ENCODE measurements around the gene PLCXD3.
"Not testable (repeated sequence)": the region's sequence is repeated elsewhere in the genome, so short reads cannot be mapped to it uniquely, and the experiment has no call there.

The PLCXD3 gene

GRCh38 chr5:41339339-41339738, 171.1 kb downstream of the PLCXD3 start:
- DNase-seq: no peak

DNA sequence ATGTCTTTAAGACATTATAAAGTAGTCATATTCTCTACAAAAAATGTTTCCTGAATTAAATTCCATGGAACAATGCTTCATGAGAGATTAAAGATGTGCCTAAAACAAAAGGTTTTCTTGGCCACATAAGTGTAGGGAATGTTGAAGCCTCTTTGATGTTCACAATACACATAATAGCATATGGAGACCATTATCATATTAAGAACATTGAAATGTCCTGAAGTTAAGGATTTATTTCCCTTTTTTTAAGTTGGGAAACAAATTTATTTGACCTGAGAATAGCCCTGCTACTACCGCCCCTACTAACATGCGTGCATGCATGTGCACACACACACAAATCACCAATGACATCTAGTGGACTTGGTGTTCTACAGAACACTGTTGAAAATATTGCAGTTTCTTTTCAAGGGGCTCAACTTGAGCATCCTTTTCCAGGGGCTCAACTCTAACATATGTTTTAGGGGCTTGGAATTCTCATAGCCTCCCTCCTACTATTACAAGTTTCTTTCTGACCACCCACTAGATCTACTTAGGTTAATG, 172.2 kb downstream of the PLCXD3 start:
- no peak for DNase-seq

- no peak for DNase-seq
These were observed 172.7 kb downstream of the PLCXD3 start for GRCh38 chr5:41337724-41338123.

DNA sequence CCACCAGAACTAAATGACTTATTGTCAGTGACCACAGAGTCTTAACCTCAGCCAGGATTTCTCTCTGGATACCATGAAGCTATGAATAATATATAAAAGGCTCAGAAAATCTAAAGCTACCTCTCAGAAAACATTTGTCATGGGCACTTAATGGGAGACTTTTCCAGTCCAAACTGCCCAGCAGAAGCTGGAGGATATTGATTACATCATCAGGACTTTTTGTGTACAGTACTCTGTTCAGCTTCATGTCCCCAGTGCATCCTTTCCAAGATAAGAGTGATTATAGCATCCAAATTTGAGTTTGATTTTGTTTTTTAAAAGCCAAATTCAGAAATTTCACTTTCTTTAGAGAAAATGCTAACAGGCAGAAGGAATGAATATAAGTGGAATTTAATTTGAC, 173.2 kb downstream of the PLCXD3 start:
- no peak for DNase-seq

GRCh38 chr5:41336471-41336870, 173.9 kb downstream of the PLCXD3 start:
- no peak for DNase-seq

- DNase-seq: no peak
These were observed 174.7 kb downstream of the PLCXD3 start for GRCh38 chr5:41335596-41336181.

- peak; percentile 16 for DNase-seq
These were observed 175.6 kb downstream of the PLCXD3 start for GRCh38 chr5:41334758-41335157.

- no peak for DNase-seq
These were observed 176.2 kb downstream of the PLCXD3 start for GRCh38 chr5:41334221-41334620.

DNA sequence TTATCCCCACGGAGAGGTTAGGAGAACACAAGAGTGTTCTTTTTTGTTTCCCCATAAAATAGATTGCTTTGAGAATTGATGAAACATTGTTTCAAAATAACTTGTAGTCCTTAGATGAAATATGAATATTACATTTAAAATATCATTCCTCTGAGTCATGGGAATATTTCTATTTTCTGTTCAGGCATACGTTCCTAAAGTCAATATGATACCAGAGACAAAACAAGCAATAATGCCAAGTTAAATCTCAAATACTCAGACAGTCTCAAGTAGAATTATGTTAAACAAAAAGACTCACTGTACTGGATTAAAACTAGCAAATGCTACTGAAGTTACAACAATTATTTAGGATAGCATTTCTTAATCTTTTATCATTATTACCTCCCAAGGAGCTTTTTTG, 185.3 kb downstream of the PLCXD3 start:
- no peak for DNase-seq

GRCh38 chr5:41322826-41323225, 187.6 kb downstream of the PLCXD3 start:
- not testable (repeated sequence) for DNase-seq

DNA sequence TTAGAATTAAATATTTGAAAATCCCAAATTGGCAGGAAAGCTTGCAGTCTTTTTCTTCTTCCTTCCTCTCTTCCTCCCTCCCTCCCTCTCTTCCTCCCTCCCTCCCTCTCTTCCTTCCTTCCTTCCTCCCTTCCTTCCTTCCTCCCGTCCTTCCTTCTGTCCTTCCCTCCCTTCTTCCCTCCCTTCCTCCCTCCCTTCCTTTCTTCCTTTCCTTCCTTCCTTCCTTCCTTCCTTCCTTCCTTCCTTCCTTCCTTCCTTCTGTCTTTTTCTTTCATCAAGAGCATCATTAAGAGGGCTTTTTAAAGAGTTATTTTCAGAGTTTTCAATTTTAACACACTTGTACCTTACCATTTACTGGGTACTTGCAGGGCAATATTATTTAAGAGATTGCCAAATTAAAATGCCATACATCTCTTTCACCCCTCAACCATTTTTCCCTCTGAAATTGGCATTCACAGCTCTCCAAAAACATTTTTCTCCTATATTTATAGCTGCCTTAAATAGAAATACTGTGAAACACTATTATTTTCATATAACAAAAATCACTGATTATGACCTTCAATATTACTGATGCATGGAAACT, 197.8 kb downstream of the PLCXD3 start:
- DNase-seq: no peak

GRCh38 chr5:41312066-41312465, 198.3 kb downstream of the PLCXD3 start:
- DNase-seq: no peak

DNA sequence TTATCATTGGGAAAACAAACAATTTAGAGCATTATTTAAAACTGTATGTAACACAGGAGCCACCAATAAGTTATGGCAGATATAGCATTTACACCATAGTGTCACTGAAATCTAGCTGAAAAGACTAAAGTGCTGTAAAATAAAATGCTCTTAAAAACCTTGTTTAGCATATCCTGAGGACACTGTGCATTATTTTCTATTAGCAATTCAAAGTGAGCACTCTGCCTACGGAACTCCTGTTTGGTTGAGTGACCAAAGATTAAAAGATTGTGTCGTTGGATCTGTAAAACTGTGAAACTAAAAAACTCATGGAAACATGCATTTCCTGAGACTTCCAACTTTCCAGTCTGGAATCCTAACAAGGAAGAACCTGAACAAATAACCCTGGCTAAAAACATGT, 201.1 kb downstream of the PLCXD3 start:
- DNase-seq: no peak

DNA sequence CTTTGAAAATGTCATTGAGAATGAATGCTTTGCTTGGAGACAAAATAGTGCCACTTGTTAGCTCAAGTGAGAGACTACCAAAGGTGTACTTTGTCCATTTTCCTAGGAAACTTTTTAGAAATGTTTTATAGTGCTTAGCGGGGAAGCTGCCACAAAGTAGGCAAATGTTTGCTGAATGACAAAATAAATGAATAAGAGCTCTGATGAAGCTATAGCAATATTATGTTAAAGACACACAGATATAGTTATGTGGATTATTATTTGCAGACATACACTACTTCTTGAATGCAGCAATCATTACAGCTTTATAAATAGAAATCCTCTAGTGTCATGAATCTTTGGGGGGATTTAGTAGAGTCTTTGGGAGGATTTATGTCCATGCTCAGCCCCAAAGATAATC, 204.4 kb downstream of the PLCXD3 start:
- DNase-seq: no peak

GRCh38 chr5:41305056-41305455, 205.3 kb downstream of the PLCXD3 start:
- DNase-seq: no peak

DNA sequence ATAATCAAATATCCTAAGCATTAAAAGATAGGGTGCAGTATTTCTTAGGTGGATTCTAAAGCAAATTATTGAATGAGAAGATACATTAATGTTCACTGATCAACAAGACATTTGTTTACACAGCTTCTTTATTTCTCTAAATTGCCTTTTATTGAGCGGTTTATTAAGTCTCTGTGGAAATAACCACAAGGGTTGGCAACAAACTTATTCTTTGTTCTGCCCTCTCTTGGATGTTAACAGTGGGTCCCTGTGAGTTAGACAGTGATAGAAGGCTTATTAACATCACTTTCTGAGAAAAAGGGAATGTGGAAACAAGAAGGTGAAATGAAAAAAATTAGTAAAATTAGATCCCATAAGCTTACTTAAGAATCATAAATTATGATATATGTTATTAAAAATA, 214.3 kb downstream of the PLCXD3 start:
- no peak for DNase-seq

GRCh38 chr5:41291323-41291722, 219.1 kb downstream of the PLCXD3 start:
- no peak for DNase-seq

- no peak for DNase-seq
These were observed 219.6 kb downstream of the PLCXD3 start for GRCh38 chr5:41290810-41291209.

GRCh38 chr5:41289970-41290464, 220.4 kb downstream of the PLCXD3 start:
- no peak for DNase-seq

GRCh38 chr5:41286696-41287095, 223.7 kb downstream of the PLCXD3 start:
- no peak for DNase-seq

- no peak for DNase-seq
These were observed 224.2 kb downstream of the PLCXD3 start for GRCh38 chr5:41286165-41286564.

DNA sequence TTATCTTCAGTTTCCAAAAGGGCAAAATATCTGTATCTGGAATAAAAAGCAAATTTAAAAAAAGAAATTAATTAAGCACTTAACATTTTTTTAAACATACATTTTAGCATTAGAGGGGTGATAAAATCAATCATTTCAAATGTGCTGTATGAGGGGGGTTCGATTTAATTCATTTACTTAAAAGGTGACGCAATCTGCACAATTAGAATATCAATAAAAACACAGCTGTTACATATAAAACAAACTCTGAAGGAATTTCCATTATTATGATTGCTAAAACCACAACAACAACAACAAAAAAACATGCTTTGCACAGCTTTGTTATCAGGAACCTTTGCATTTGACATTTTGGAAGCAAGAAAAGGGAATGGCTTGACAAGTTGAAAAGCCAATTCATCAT, 225.5 kb downstream of the PLCXD3 start:
- no peak for DNase-seq

DNA sequence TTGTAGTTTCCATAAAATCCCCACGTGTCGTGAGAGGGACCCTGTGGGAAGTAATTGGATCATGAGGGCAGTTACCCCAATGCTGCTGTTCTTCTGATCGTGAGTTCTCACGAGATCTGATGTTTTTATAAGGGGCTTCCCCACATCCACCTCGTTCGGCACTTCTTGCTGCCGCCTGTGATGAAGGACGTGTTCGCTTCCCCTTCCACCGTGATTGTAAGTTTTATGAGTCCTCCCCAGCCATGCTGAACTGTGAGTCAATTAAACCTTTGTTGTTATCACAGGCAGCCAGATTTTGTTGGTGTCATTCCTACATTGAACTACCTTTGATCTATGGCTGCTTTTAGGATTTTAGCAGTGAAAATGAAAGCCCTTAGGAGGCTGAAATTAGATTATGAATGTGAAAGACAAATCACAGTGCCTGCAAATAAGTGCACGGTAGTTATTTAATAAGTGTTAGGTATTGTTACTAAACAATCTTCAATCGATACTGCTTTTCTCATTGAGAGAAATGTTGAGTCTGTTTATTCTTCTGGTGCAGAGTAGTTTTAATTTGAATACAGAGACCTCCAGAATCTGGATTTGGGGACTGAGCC, 229.1 kb downstream of the PLCXD3 start:
- DNase-seq: no peak

- DNase-seq: no peak
These were observed 231.4 kb downstream of the PLCXD3 start for GRCh38 chr5:41279040-41279439.
